IMR-90 (cell line): ENCODE data around the gene TNRC18. TPM values are rescaled to one million over a fixed set of nuclear protein-coding genes. Genes with fewer than 3 reads are reported as not detected.

Experiments used
- ATAC-seq: fragments of 200-7000 bp; cut with Tn5 transposase; 2 replicates; pipeline ENCODE4 v1.9.1; 2020; ENCODE audit warnings: low read depth, mild to moderate bottlenecking, moderate library complexity
- BruUV-seq: library from RNA; stranded (reverse); fragments of 400-500 nt; replicated peaks from 2 replicates; lab custom pipeline; 2021; lab: Mats Ljungman, UMichigan
- CTCF ChIA-PET: fragments of 300-600 bp; formaldehyde crosslinking; extraction: SDS; loops from one replicate; lab custom pipeline; 2021; ENCODE audit warnings: antibody characterized with exemption; lab: Yijun Ruan, JAX
- POLR2A ChIA-PET: fragments of 300-600 bp; sonication (Branson Sonifier 250); formaldehyde crosslinking; loops from one replicate; lab custom pipeline; 2022; ENCODE audit warnings: antibody characterized with exemption; ENCODE audit not compliant: unreplicated experiment; lab: Charles Lee
- DNase-seq: peaks from one replicate; pipeline ENCODE4 v3.0.0; 2013
- H2AFZ ChIP-seq: replicated peaks from 2 replicates; pipeline ENCODE3; 2013; ENCODE audit warnings: low read length, mild to moderate bottlenecking; ENCODE audit not compliant: poor library complexity
- H2AK5ac ChIP-seq: 2 replicates; pipeline ENCODE4 v1.6.1; 2013; ENCODE audit warnings: low read depth, low read length, inconsistent platforms
- H2AK9ac ChIP-seq: replicated peaks from 2 replicates; pipeline ENCODE3; 2013; ENCODE audit warnings: mild to moderate bottlenecking, low read depth, low read length, moderate library complexity; ENCODE audit not compliant: poor library complexity
- H2BK120ac ChIP-seq: 2 replicates; pipeline ENCODE4 v1.6.1; 2013; ENCODE audit warnings: low read depth, low read length, inconsistent platforms
- H2BK15ac ChIP-seq: 3 replicates; pipeline ENCODE4 v1.6.1; 2013; ENCODE audit warnings: low read depth, low read length, inconsistent platforms
- H2BK20ac ChIP-seq: 2 replicates; pipeline ENCODE4 v1.6.1; 2013; ENCODE audit warnings: low read depth, mild to moderate bottlenecking, inconsistent platforms, low read length, moderate library complexity
- H2BK5ac ChIP-seq: 2 replicates; pipeline ENCODE4 v1.6.1; 2013; ENCODE audit warnings: mild to moderate bottlenecking, low read depth, low read length, inconsistent platforms; ENCODE audit not compliant: poor library complexity, severe bottlenecking
- H3K14ac ChIP-seq: replicated peaks from 2 replicates; pipeline ENCODE4 v1.6.1; 2013; ENCODE audit warnings: low read depth, low read length, inconsistent platforms
- H3K18ac ChIP-seq: 2 replicates; pipeline ENCODE4 v1.6.1; 2013; ENCODE audit warnings: low read depth, low read length, control low read depth
- H3K23ac ChIP-seq: 2 replicates; pipeline ENCODE4 v1.6.1; 2013; ENCODE audit warnings: low read depth, low read length, inconsistent platforms
- H3K27ac ChIP-seq: 2 replicates; pipeline ENCODE4 v1.5.1; 2013; ENCODE audit warnings: mild to moderate bottlenecking, control low read depth, low read length; ENCODE audit not compliant: insufficient read depth
- H3K27me3 ChIP-seq: 2 replicates; pipeline ENCODE4 v1.6.1; 2013; ENCODE audit warnings: low read length; ENCODE audit not compliant: control insufficient read depth, insufficient read depth
- H3K36me3 ChIP-seq: 2 replicates; pipeline ENCODE4 v1.6.1; 2013; ENCODE audit warnings: low read length, mixed read lengths; ENCODE audit not compliant: control insufficient read depth, insufficient read depth
- H3K4ac ChIP-seq: 2 replicates; pipeline ENCODE4 v1.6.1; 2013; ENCODE audit warnings: low read depth, low read length, inconsistent platforms
- H3K4me1 ChIP-seq: 2 replicates; pipeline ENCODE4 v1.6.1; 2013; ENCODE audit warnings: low read length, mixed read lengths; ENCODE audit not compliant: control insufficient read depth, insufficient read depth
- H3K4me2 ChIP-seq: 2 replicates; pipeline ENCODE4 v1.6.1; 2013; ENCODE audit warnings: low read depth, mild to moderate bottlenecking, control low read depth, low read length, moderate library complexity
- H3K4me3 ChIP-seq: 2 replicates; pipeline ENCODE4 v1.5.1; 2013; ENCODE audit warnings: low read depth, mild to moderate bottlenecking, control low read depth, low read length, moderate library complexity; ENCODE audit not compliant: insufficient read depth
- H3K56ac ChIP-seq: 2 replicates; pipeline ENCODE4 v1.6.1; 2013; ENCODE audit warnings: low read length, inconsistent platforms; ENCODE audit not compliant: insufficient read depth; ENCODE audit errors: extremely low read depth
- H3K79me1 ChIP-seq, 2 experiments: 2 replicates each; pipeline ENCODE4 v1.6.1; 2013; ENCODE audit warnings: low read length in 2 of 2, inconsistent platforms in 1 of 2, low read depth in 1 of 2
- H3K9ac ChIP-seq: 2 replicates; pipeline ENCODE4 v1.6.1; 2013; ENCODE audit warnings: low read depth, low read length, control low read depth
- H3K9me1 ChIP-seq: 2 replicates; pipeline ENCODE4 v1.6.1; 2013; ENCODE audit warnings: low read length, inconsistent platforms; ENCODE audit not compliant: insufficient read depth
- H3K9me3 ChIP-seq: 2 replicates; pipeline ENCODE4 v1.6.1; 2013; ENCODE audit warnings: low read length; ENCODE audit not compliant: control insufficient read depth, insufficient read depth
- H4K20me1 ChIP-seq: 2 replicates; pipeline ENCODE4 v1.6.1; 2013; ENCODE audit warnings: low read length, inconsistent platforms; ENCODE audit not compliant: insufficient read depth
- H4K5ac ChIP-seq: 2 replicates; pipeline ENCODE4 v1.6.1; 2013; ENCODE audit warnings: mild to moderate bottlenecking, low read depth, low read length, control low read depth
- H4K8ac ChIP-seq, 2 experiments: 2 replicates each; pipeline ENCODE4 v1.6.1; 2013; ENCODE audit warnings: low read depth in 2 of 2, low read length in 2 of 2, control low read depth in 1 of 2, inconsistent platforms in 1 of 2
- H4K91ac ChIP-seq: 2 replicates; pipeline ENCODE4 v1.6.1; 2013; ENCODE audit warnings: low read depth, low read length, inconsistent platforms; ENCODE audit not compliant: insufficient read depth
- BHLHE40 ChIP-seq: fragments of 150-350 bp; IDR thresholded peaks from 2 replicates; pipeline ENCODE4 v1.6.1; 2016; ENCODE audit warnings: mild to moderate bottlenecking, low read depth, low read length
- CEBPB ChIP-seq: IDR thresholded peaks from 2 replicates; pipeline ENCODE4 v1.6.1; 2012; ENCODE audit warnings: low read depth, low read length, improper control_type of control experiment
- CHD1 ChIP-seq: IDR thresholded peaks from 2 replicates; pipeline ENCODE4 v1.6.1; 2012; ENCODE audit warnings: low read depth, low read length, improper control_type of control experiment
- CTCF ChIP-seq: conservative IDR thresholded peaks from 2 replicates; pipeline ENCODE4 v1.5.1; 2012; ENCODE audit warnings: mild to moderate bottlenecking, low read depth, low read length, improper control_type of control experiment
- FOS ChIP-seq: fragments of 150-350 bp; IDR thresholded peaks from 2 replicates; pipeline ENCODE4 v1.6.1; 2016; ENCODE audit warnings: low read depth, low read length
- MAFK ChIP-seq: IDR thresholded peaks from 2 replicates; pipeline ENCODE4 v1.6.1; 2012; ENCODE audit warnings: low read depth, low read length, improper control_type of control experiment
- MAZ ChIP-seq: IDR thresholded peaks from 2 replicates; pipeline ENCODE4 v1.6.1; 2012; ENCODE audit warnings: low read depth, mild to moderate bottlenecking, low read length, improper control_type of control experiment, moderate library complexity, borderline replicate concordance
- MXI1 ChIP-seq: IDR thresholded peaks from 2 replicates; pipeline ENCODE4 v1.6.1; 2012; ENCODE audit warnings: low read depth, mild to moderate bottlenecking, low read length, moderate library complexity, borderline replicate concordance
- NFE2L2 ChIP-seq: fragments of 150-350 bp; IDR thresholded peaks from 2 replicates; pipeline ENCODE4 v1.6.1; 2016; ENCODE audit warnings: low read depth, mild to moderate bottlenecking, low read length
- POLR2A ChIP-seq: IDR thresholded peaks from 2 replicates; pipeline ENCODE4 v1.6.1; 2012; ENCODE audit warnings: mild to moderate bottlenecking, low read depth, low read length
- RAD21 ChIP-seq: IDR thresholded peaks from 2 replicates; pipeline ENCODE4 v1.6.1; 2012; ENCODE audit warnings: low read length, improper control_type of control experiment
- RCOR1 ChIP-seq: IDR thresholded peaks from 2 replicates; pipeline ENCODE4 v1.6.1; 2012; ENCODE audit warnings: mild to moderate bottlenecking, low read length, improper control_type of control experiment; ENCODE audit not compliant: insufficient replicate concordance
- RFX5 ChIP-seq: IDR thresholded peaks from 2 replicates; pipeline ENCODE4 v1.8.0; 2012; ENCODE audit warnings: low read depth, mild to moderate bottlenecking, low read length, moderate library complexity
- SMC3 ChIP-seq: fragments of 150-350 bp; IDR thresholded peaks from 2 replicates; pipeline ENCODE4 v1.6.1; 2016; ENCODE audit warnings: low read depth, mild to moderate bottlenecking, antibody characterized with exemption, low read length, moderate library complexity
- USF2 ChIP-seq: fragments of 150-350 bp; IDR thresholded peaks from 2 replicates; pipeline ENCODE4 v1.6.1; 2017; ENCODE audit warnings: mild to moderate bottlenecking, antibody characterized with exemption, low read length, low read depth
- WGBS, 2 experiments: methylation state at CpG; one replicate each; pipeline versions ENCODE4 v1.1.5 to v1.1.7; 2013; ENCODE audit warnings: missing lambda C conversion rate in 2 of 2; ENCODE audit not compliant: insufficient read length in 1 of 2; ENCODE audit errors: extremely low coverage in 2 of 2; 5-methylcytosine and 5-hydroxymethylcytosine counted together
- dilution Hi-C: fragments of 300-500 bp; cut with HindIII; formaldehyde crosslinking; loops from one replicate; pipeline ENCODE4 v1.14.3; 2018; ENCODE audit warnings: low sequenced_read_pairs; ENCODE audit not compliant: unreplicated experiment
- in situ Hi-C: fragments of 300-500 bp; cut with MboI; formaldehyde crosslinking; loops from 3 replicates; pipeline ENCODE4 v1.14.3; 2019; ENCODE audit warnings: low sequenced_read_pairs, inconsistent platforms, mixed read lengths
- intact Hi-C: fragments of 100-400 bp; cut with micrococcal nuclease; formaldehyde crosslinking; loops from 2 replicates; pipeline ENCODE4 v1.10.0; 2022
- polyA plus RNA-seq, 3 experiments: library from polyadenylated mRNA; depleted of rRNA; stranded (reverse); fragments of >200 nt; gene quantifications; 2 replicates each; pipeline ENCODE4 v1.2.3, GENCODE V29; 2012; ENCODE audit warnings: low replicate concordance in 1 of 3
- total RNA-seq: library from RNA; depleted of rRNA; stranded (reverse); fragments of >200 nt; gene quantifications from 2 replicates; pipeline ENCODE4 v1.2.3, GENCODE V29; 2012
- TF ChIP-seq, protein P1 (sequence below): fragments of 150-350 bp; IDR thresholded peaks from 2 replicates; pipeline ENCODE4 v1.6.1; 2016; ENCODE audit warnings: low read depth, mild to moderate bottlenecking, low read length, moderate library complexity, borderline replicate concordance

Gene TNRC18
- total and polyA plus RNA-seq, 2 of the 4 experiments (the other 2 are of a cell fraction), result 4.7 to 29.6 TPM

GRCh38 chr7:5381071-5381772, 42.4 kb downstream of the TNRC18 start:
- Histone ChIP-seq H4K91ac (no peak overlapping the region), H2BK20ac (no peak overlapping the region), H4K8ac (no peak overlapping the region; a peak in 1 of 4 replicates), H3K9ac (no peak overlapping the region), H3K4me1 (peaks cover 14% of the 10 kb centered on the region), H2AK9ac (no peak overlapping the region), H3K4me2 (no peak overlapping the region), H3K9me3 (no peaks in the 10 kb centered on the region), H3K27ac (no peak overlapping the region), H3K14ac (no peak overlapping the region), H3K36me3 (peaks cover 31% of the 10 kb centered on the region), H2BK120ac (no peak overlapping the region), H2AFZ (no peak overlapping the region), H3K4me3 (no peak overlapping the region), H4K5ac (no peak overlapping the region), H3K23ac (no peak overlapping the region), H2BK5ac (no peak overlapping the region), H3K56ac (no peak overlapping the region), H3K18ac (no peak overlapping the region), H3K79me1 (peaks cover 6 to 71% of the 10 kb centered on the region in 2 experiments), H2BK15ac (no peak overlapping the region), H2AK5ac (no peak overlapping the region), H3K4ac (no peak overlapping the region), H3K27me3 (no peaks in the 10 kb centered on the region), H4K20me1 (peaks cover 92% of the 10 kb centered on the region), H3K9me1 (peaks cover 13% of the 10 kb centered on the region)
- WGBS, 2 experiments, result 68% methylated on average over 3 of the region's 11 CpGs; no CpG with 5 or more reads in 1 of the 2 experiments
- no peak for TF ChIP-seq BHLHE40
- TF ChIP-seq CTCF, result no peak
- TF ChIP-seq POLR2A, result no peak
- no peak for TF ChIP-seq MXI1
- TF ChIP-seq USF2, result no peak
- TF ChIP-seq MAZ, result no peak
- no peak for TF ChIP-seq RCOR1
- no peak for TF ChIP-seq MAFK
- no peak for TF ChIP-seq SMC3
- TF ChIP-seq CHD1, result no peak
- TF ChIP-seq RAD21, result no peak
- TF ChIP-seq, protein P1, sequence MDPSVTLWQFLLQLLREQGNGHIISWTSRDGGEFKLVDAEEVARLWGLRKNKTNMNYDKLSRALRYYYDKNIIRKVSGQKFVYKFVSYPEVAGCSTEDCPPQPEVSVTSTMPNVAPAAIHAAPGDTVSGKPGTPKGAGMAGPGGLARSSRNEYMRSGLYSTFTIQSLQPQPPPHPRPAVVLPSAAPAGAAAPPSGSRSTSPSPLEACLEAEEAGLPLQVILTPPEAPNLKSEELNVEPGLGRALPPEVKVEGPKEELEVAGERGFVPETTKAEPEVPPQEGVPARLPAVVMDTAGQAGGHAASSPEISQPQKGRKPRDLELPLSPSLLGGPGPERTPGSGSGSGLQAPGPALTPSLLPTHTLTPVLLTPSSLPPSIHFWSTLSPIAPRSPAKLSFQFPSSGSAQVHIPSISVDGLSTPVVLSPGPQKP, result no peak
- no peak for TF ChIP-seq CEBPB
- no peak for TF ChIP-seq NFE2L2
- no peak for TF ChIP-seq RFX5
- TF ChIP-seq FOS, result no peak
- CTCF ChIA-PET, result no interaction called here
- POLR2A ChIA-PET, result no interaction called here
- in situ Hi-C loops, result no loop called here
- no TSS peak for BruUV-seq
- intact Hi-C loops, result no loop called here
- dilution Hi-C loops, result no loop called here
- no peak for DNase-seq
- ATAC-seq, result no peak
